ENCODE measurements around the gene DHX36. TPM values are rescaled to one million over a fixed set of nuclear protein-coding genes. Genes with fewer than 3 reads are reported as not detected.

The DHX36 gene
- total RNA-seq, 4 donors from 2014 or later, result 57.2 to 106 (median 70.9) TPM

DNA sequence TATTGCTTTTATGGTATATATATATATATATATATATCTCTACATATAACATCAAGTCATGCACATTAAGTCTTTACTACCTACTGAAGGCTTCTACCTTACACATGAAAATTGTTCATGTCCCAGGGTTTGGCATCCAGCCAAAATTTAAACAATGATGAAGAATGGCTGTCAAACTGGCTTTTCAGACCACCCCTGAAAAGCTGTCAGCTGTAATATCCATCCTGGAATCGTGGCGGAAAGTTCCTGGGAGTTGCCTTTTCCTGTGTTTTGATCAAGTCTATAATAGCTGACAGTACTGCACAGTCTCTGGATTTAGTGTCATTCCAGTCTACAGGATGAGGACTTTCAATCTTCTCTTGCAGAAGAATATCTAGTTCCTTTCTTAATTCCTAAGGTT lies 48.3 kb downstream of the DHX36 start:
- Histone ChIP-seq H3K4me1 (no peaks in the 10 kb centered on the region), H3K36me3 (peaks cover 22 to 34% of the 10 kb centered on the region in 2 donors), H3K4me3 (replicated peaks in 1 of 3) (no peak overlapping the region), H3K9me3 (no peaks in the 10 kb centered on the region), H3K27ac (no peak overlapping the region), H3K27me3 (no peaks in the 10 kb centered on the region)
- 62 to 79% methylated on average over 2 of the region's 2 CpGs for WGBS, 2 donors
- no peak for DNase-seq
- intact Hi-C loops (cut with DNase I), result no loop called here
- TF ChIP-seq POLR2A (IDR thresholded peaks at IDR 0.05), result no peak
- TF ChIP-seq, protein P1, sequence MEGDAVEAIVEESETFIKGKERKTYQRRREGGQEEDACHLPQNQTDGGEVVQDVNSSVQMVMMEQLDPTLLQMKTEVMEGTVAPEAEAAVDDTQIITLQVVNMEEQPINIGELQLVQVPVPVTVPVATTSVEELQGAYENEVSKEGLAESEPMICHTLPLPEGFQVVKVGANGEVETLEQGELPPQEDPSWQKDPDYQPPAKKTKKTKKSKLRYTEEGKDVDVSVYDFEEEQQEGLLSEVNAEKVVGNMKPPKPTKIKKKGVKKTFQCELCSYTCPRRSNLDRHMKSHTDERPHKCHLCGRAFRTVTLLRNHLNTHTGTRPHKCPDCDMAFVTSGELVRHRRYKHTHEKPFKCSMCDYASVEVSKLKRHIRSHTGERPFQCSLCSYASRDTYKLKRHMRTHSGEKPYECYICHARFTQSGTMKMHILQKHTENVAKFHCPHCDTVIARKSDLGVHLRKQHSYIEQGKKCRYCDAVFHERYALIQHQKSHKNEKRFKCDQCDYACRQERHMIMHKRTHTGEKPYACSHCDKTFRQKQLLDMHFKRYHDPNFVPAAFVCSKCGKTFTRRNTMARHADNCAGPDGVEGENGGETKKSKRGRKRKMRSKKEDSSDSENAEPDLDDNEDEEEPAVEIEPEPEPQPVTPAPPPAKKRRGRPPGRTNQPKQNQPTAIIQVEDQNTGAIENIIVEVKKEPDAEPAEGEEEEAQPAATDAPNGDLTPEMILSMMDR (IDR thresholded peaks at IDR 0.05), result no peak

DNA sequence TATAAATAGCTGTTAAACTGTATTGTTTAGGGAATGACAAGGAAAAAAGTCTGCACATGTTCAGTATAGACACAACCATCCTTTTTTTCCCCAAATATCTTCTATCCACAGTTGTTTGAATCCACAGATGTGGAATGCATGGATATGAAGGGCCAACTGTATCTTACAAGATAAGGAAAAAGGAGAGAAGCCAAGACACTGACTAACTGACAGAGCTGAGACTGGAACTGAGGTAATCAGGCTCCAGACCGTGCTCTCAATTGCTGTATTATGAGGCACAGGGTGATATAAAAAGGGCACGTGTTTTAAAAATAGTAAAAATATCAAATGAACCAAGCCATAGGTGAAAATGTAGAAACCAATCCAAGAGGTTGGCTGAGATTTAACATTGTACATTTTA lies 49.0 kb downstream of the DHX36 start:
- no peaks in the 10 kb centered on the region for H3K9me3 ChIP-seq
- peaks cover 17 to 34% of the 10 kb centered on the region in 2 donors for H3K36me3 ChIP-seq
- H3K4me3 ChIP-seq (replicated peaks in 1 of 3), result no peak overlapping the region
- intact Hi-C loops (cut with DNase I), result no loop called here
- TF ChIP-seq POLR2A (IDR thresholded peaks at IDR 0.05), result no peak
- TF ChIP-seq, protein P1 (IDR thresholded peaks at IDR 0.05), result no peak
- H3K27me3 ChIP-seq, result no peaks in the 10 kb centered on the region
- DNase-seq, result no peak
- H3K27ac ChIP-seq, result no peak overlapping the region
- 92 to 94% methylated on average over 2 of the region's 2 CpGs for WGBS, 2 donors
- H3K4me1 ChIP-seq, result no peaks in the 10 kb centered on the region

DNA sequence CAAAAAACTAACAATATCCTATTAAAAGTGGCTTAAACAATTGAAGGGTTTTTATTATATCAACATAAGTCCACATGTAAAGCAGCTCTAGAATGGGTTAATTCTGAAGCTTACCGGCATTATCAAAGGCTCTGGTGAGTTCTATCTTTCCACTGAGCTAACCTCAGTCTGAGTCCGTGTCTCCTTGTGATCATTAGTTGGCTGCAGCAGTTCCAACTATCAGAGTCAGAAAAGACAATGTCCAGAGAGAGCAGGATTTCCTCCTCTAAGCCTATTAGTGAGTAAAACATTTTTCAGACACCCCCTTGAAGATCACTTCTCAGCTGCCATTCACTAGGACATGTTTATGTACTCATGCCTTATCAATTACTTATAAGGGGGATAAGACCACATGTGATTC lies 49.9 kb downstream of the DHX36 start:
- Histone ChIP-seq H3K27ac (no peak overlapping the region), H3K36me3 (peaks cover 17 to 29% of the 10 kb centered on the region in 2 donors), H3K4me1 (no peaks in the 10 kb centered on the region), H3K4me3 (replicated peaks in 1 of 3) (no peak overlapping the region), H3K27me3 (no peaks in the 10 kb centered on the region), H3K9me3 (no peaks in the 10 kb centered on the region)
- TF ChIP-seq, protein P1 (IDR thresholded peaks at IDR 0.05), result no peak
- TF ChIP-seq POLR2A (IDR thresholded peaks at IDR 0.05), result no peak
- WGBS, 2 donors, result 63 to 70% methylated on average over 2 of the region's 2 CpGs
- DNase-seq, result no peak
- intact Hi-C loops (cut with DNase I), result no loop called here

DNA sequence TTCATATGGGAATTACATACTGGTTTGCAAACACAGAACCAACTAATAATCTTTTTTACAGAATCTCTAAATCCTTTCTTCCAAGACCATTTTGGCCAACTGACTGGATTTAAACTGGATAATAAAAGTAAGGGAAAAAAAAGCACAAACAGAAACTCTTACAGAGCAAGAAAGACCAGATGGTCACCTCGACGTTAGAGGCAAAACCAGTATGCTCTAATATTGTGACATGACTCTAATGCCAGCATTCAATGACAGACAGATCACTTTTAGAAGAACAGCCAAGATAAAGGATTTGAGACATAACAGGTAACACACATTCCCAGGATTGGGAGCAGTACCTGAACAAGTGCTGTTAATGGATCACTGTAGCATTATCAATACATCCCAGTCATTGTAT lies 50.9 kb downstream of the DHX36 start:
- no peak for DNase-seq
- no peaks in the 10 kb centered on the region for H3K4me1 ChIP-seq
- no peaks in the 10 kb centered on the region for H3K9me3 ChIP-seq
- intact Hi-C loops (cut with DNase I), result no loop called here
- 84 to 91% methylated on average over 2 of the region's 2 CpGs for WGBS, 2 donors
- no peak overlapping the region for H3K27ac ChIP-seq
- peaks cover 17 to 29% of the 10 kb centered on the region in 2 donors for H3K36me3 ChIP-seq
- H3K4me3 ChIP-seq (replicated peaks in 1 of 3), result no peak overlapping the region
- TF ChIP-seq, protein P1 (IDR thresholded peaks at IDR 0.05), result no peak
- TF ChIP-seq POLR2A (IDR thresholded peaks at IDR 0.05), result no peak
- H3K27me3 ChIP-seq, result no peaks in the 10 kb centered on the region

DNA sequence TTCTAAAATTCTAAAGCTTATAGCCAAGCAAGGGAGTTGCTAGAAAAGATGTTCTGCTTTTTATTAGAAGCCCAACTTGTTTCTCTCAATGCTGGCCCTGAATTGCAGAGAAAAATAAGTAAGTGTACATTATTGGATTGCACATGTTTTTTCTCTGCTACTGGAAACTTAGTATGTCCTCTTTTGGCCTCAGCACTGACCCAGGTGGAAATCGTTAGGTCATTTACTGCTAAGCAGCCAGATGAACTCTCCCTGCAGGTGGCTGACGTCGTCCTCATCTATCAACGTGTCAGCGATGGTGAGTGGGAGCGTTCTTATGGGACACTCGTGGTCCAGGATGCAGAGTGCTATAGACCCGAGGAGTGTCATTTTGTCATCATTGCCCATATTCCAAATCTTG lies 69.8 kb downstream of the DHX36 start:
- H3K4me3 ChIP-seq (replicated peaks in 1 of 3), result no peak overlapping the region
- no peaks in the 10 kb centered on the region for H3K9me3 ChIP-seq
- no peak overlapping the region for H3K27ac ChIP-seq
- no peaks in the 10 kb centered on the region for H3K4me1 ChIP-seq
- WGBS, 2 donors, result 86 to 88% methylated on average over 8 of the region's 8 CpGs
- intact Hi-C loops (cut with DNase I), result loop anchor here (10.0 kb wide), 1 partner anchor 150 kb away; no protein-coding TSS in a partner anchor
- no peak for TF ChIP-seq POLR2A (IDR thresholded peaks at IDR 0.05)
- TF ChIP-seq, protein P1 (IDR thresholded peaks at IDR 0.05), result no peak
- H3K27me3 ChIP-seq, result no peaks in the 10 kb centered on the region
- no peak for DNase-seq
- H3K36me3 ChIP-seq, result peaks cover 5 to 14% of the 10 kb centered on the region in 2 donors
